ENCODE data around the gene PNMA8A. TPM values are rescaled to one million over a fixed set of nuclear protein-coding genes. Genes with fewer than 3 reads are reported as not detected.

Gene PNMA8A
- total and polyA plus RNA-seq, 10 of the 15 experiments (the other 5 are each of a cell fraction or from before 2014, with no cell fraction given) = 0.02 to 0.28 (median 0.16) TPM

GRCh38 chr19:46475986-46476385, 4.6 kb upstream of the PNMA8A start (continued):
- no peak for TF ChIP-seq REST (IDR thresholded peaks at IDR 0.05; ENCODE audit: low read depth, low read length)
- no peak for TF ChIP-seq NFYB (IDR thresholded peaks at IDR 0.05; ENCODE audit: insufficient read depth, low read depth, low read length)
- TF ChIP-seq MTA3 (IDR thresholded peaks at IDR 0.05; ENCODE audit: borderline replicate concordance, low read length) = no peak
- TF ChIP-seq CREM (IDR thresholded peaks at IDR 0.05; ENCODE audit: low read depth) = no peak
- TF ChIP-seq SUZ12 (IDR thresholded peaks at IDR 0.05; ENCODE audit: unreplicated experiment) = no peak
- TF ChIP-seq TBL1XR1 (IDR thresholded peaks at IDR 0.05; ENCODE audit: low read depth, low read length) = no peak
- TF ChIP-seq YBX1 (IDR thresholded peaks at IDR 0.05) = no peak
- no peak for TF ChIP-seq RAD51 (IDR thresholded peaks at IDR 0.05)

GRCh38 chr19:46474211-46474610, 2.8 kb upstream of the PNMA8A start:
- BruUV-seq (replicated peaks) = no TSS peak
- CTCF ChIA-PET = interaction anchor here (1.2 to 1.5 kb wide), 2 partner anchors 10 to 445 kb away, joined by 3 to 4 read pairs; no protein-coding TSS in a partner anchor
- Histone ChIP-seq H3K79me2 (ENCODE audit: control insufficient read depth, insufficient read depth, low read length) (no peaks in the 10 kb centered on the region), H4K20me1 (ENCODE audit: control insufficient read depth, insufficient read depth) (no peaks in the 10 kb centered on the region), H3K4me2 (ENCODE audit: control insufficient read depth, insufficient read depth) (no peak overlapping the region), H3K9me3 (replicated peaks; ENCODE audit: control insufficient read depth, insufficient read depth, low read length) (no peaks in the 10 kb centered on the region), H3K36me3 (ENCODE audit: control insufficient read depth in 2 of 2, insufficient read depth in 2 of 2, low read length in 1 of 2) (no peaks in the 10 kb centered on the region), H2AFZ (ENCODE audit: control insufficient read depth, low read depth, low read length) (no peak overlapping the region), H3K27ac (ENCODE audit: control insufficient read depth, insufficient read depth) (no peak overlapping the region), H3K4me1 (ENCODE audit: control insufficient read depth, insufficient read depth, low read length) (no peaks in the 10 kb centered on the region), H3K9ac (ENCODE audit: control insufficient read depth, insufficient read depth, low read length) (no peak overlapping the region), H3K4me3 (no peak overlapping the region), H3K27me3 (replicated peaks in 1 of 2; ENCODE audit: control insufficient read depth in 2 of 2, insufficient read depth in 2 of 2, low read length in 1 of 2) (peaks cover 3 to 16% of the 10 kb centered on the region in 2 experiments)
- intact Hi-C loops (cut with micrococcal nuclease; ENCODE audit: unreplicated experiment) (no loop called here), in situ Hi-C loops (cut with MboI) (no loop called here)
- no peak for ATAC-seq
- RAD21 ChIA-PET (ENCODE audit: unreplicated experiment) = no interaction called here
- DNase-seq (ENCODE audit: low read depth, low spot score) = no peak
- no peak for FAIRE-seq
- POLR2A ChIA-PET = no interaction called here
- SMC1A ChIA-PET (ENCODE audit: uncharacterized antibody, unreplicated experiment) = no interaction called here
- WGBS (ENCODE audit: insufficient coverage, insufficient replicate concordance, low lambda C conversion rate, missing lambda C conversion rate) = 79% methylated on average over 8 of the region's 8 CpGs
- TF ChIP-seq KAT2A (conservative IDR thresholded peaks at IDR 0.05; ENCODE audit: control insufficient read depth, low read depth, low read length) (no peak), NFIC (IDR thresholded peaks at IDR 0.05; ENCODE audit: low read depth, low read length) (no peak), E2F8 (IDR thresholded peaks at IDR 0.05; ENCODE audit: low read depth, partially characterized antibody) (no peak), NBN (IDR thresholded peaks at IDR 0.05) (no peak), MEF2A (IDR thresholded peaks at IDR 0.05; ENCODE audit: insufficient read depth, low read depth, low read length) (no peak), ZNF687 (IDR thresholded peaks at IDR 0.05) (no peak)

Measured in GM12878 (cell line).